Astrocyte (in vitro differentiated cells and primary cell): ENCODE measurements around the gene SMAD7. TPM values are rescaled to one million over a fixed set of nuclear protein-coding genes. Genes with fewer than 3 reads are reported as not detected.

Experiments
- DNase-seq: peaks from one replicate; pipeline ENCODE4 v3.0.0-alpha.2; 2010; ENCODE audit warnings: low read depth
- FAIRE-seq: peaks from 2 replicates; lab custom pipeline; 2011; peaks lifted over from hg19 to GRCh38; lab: Jason Lieb, UNC
- H2AFZ ChIP-seq: 2 replicates; pipeline ENCODE4 v1.6.0; 2012; ENCODE audit warnings: low read depth, low read length, inconsistent platforms
- H3K27ac ChIP-seq: 2 replicates; pipeline ENCODE4 v1.5.1; 2011; ENCODE audit warnings: low read depth, low read length, inconsistent platforms
- H3K27me3 ChIP-seq: 2 replicates; pipeline ENCODE4 v1.6.0; 2011; ENCODE audit warnings: low read length, inconsistent platforms; ENCODE audit not compliant: insufficient read depth
- H3K36me3 ChIP-seq: 2 replicates; pipeline ENCODE4 v1.5.1; 2011; ENCODE audit warnings: low read length, inconsistent platforms; ENCODE audit not compliant: insufficient read depth
- H3K4me1 ChIP-seq: 2 replicates; pipeline ENCODE4 v1.5.1; 2011; ENCODE audit warnings: low read length, inconsistent platforms; ENCODE audit not compliant: insufficient read depth
- H3K4me2 ChIP-seq: 2 replicates; pipeline ENCODE4 v1.6.0; 2012; ENCODE audit warnings: low read length, inconsistent platforms
- H3K4me3 ChIP-seq: 2 replicates; pipeline ENCODE4 v1.5.1; 2011; ENCODE audit warnings: low read depth, mild to moderate bottlenecking, low read length, inconsistent platforms; ENCODE audit not compliant: insufficient read depth
- H3K79me2 ChIP-seq: 2 replicates; pipeline ENCODE4 v1.6.0; 2012; ENCODE audit warnings: mild to moderate bottlenecking, low read length, inconsistent platforms; ENCODE audit not compliant: insufficient read depth
- H3K9ac ChIP-seq: 2 replicates; pipeline ENCODE4 v1.6.0; 2012; ENCODE audit warnings: mild to moderate bottlenecking, low read length, inconsistent platforms
- H3K9me3 ChIP-seq: 2 replicates; pipeline ENCODE4 v1.5.1; 2012; ENCODE audit warnings: low read depth, mild to moderate bottlenecking, low read length, inconsistent platforms; ENCODE audit not compliant: insufficient read depth
- H4K20me1 ChIP-seq: 2 replicates; pipeline ENCODE4 v1.6.0; 2012; ENCODE audit warnings: low read length, inconsistent platforms; ENCODE audit not compliant: insufficient read depth
- H3K27ac Mint-ChIP-seq: one replicate; pipeline ENCODE4 v1.8.0; 2021; ENCODE audit warnings: mild to moderate bottlenecking, mixed read lengths; ENCODE audit not compliant: unreplicated experiment
- H3K27me3 Mint-ChIP-seq: one replicate; pipeline ENCODE4 v1.8.0; 2021; ENCODE audit warnings: low read depth, mixed read lengths; ENCODE audit not compliant: unreplicated experiment
- H3K36me3 Mint-ChIP-seq: one replicate; pipeline ENCODE4 v1.8.0; 2021; ENCODE audit warnings: low read depth, mixed read lengths; ENCODE audit not compliant: unreplicated experiment
- H3K4me1 Mint-ChIP-seq: one replicate; pipeline ENCODE4 v1.8.0; 2021; ENCODE audit warnings: low read depth, mixed read lengths; ENCODE audit not compliant: unreplicated experiment
- H3K4me3 Mint-ChIP-seq: one replicate; pipeline ENCODE4 v1.8.0; 2021; ENCODE audit warnings: mild to moderate bottlenecking, moderate library complexity, mixed read lengths; ENCODE audit not compliant: unreplicated experiment
- H3K9me3 Mint-ChIP-seq: one replicate; pipeline ENCODE4 v1.8.0; 2021; ENCODE audit warnings: mild to moderate bottlenecking, mixed read lengths; ENCODE audit not compliant: unreplicated experiment
- EZH2 ChIP-seq: IDR thresholded peaks from 2 replicates; pipeline ENCODE4 v1.6.1; 2012; ENCODE audit warnings: mild to moderate bottlenecking, low read length, inconsistent platforms; ENCODE audit not compliant: insufficient read depth
- total RNA-seq: library from RNA; stranded (reverse); gene quantifications from 2 replicates; pipeline ENCODE4 v1.2.1, GENCODE V29; 2021
- TF ChIP-seq, protein P1 (sequence below): IDR thresholded peaks from 2 replicates; pipeline ENCODE4 v1.5.1; 2011; ENCODE audit warnings: low read depth, mild to moderate bottlenecking, inconsistent platforms, low read length, moderate library complexity; ENCODE audit not compliant: insufficient read depth

Gene SMAD7
- total RNA-seq, 1 donor from 2014 or later: 62.9 TPM

DNA sequence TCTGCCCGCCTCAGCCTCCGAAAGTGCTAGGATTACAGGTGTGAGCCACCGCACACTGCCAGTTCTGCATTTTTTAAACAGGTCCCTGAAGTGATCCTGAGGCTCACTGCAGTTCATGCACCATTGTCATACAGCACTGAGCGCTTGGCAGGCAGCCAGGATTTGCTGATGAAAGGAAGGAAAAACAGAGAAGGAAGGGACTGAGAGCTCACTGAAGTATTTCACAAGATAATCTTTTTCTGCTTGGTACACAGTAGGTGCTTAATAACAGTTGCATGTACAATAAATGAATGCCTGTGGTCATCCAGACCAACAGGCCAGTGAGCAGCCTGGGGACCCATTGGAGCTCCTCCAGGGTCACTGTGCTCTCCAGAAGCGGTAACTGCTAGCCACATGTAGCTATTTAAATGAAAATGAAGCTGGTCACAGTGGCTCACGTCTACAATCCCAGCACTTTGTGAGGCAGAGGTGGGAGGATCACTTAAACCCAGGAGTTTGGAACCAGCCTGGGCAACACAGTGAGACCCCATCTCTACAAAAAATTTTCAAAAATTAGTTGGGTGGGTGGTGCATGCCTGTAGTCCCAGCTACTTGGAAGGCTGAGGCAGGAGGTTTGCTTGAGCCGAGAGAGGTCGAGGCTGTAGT is 33.1 kb upstream of the SMAD7 start:
- H3K9me3 ChIP-seq: no peaks in the 10 kb centered on the region
- Mint-ChIP-seq H3K36me3 (no peaks in the 10 kb centered on the region), H3K27me3 (no peaks in the 10 kb centered on the region), H3K27ac (peak overlapping the region; percentile 66), H3K4me1 (peaks cover 45% of the 10 kb centered on the region), H3K4me3 (no peak overlapping the region), H3K9me3 (peaks cover 5% of the 10 kb centered on the region)
- TF ChIP-seq, protein P1, sequence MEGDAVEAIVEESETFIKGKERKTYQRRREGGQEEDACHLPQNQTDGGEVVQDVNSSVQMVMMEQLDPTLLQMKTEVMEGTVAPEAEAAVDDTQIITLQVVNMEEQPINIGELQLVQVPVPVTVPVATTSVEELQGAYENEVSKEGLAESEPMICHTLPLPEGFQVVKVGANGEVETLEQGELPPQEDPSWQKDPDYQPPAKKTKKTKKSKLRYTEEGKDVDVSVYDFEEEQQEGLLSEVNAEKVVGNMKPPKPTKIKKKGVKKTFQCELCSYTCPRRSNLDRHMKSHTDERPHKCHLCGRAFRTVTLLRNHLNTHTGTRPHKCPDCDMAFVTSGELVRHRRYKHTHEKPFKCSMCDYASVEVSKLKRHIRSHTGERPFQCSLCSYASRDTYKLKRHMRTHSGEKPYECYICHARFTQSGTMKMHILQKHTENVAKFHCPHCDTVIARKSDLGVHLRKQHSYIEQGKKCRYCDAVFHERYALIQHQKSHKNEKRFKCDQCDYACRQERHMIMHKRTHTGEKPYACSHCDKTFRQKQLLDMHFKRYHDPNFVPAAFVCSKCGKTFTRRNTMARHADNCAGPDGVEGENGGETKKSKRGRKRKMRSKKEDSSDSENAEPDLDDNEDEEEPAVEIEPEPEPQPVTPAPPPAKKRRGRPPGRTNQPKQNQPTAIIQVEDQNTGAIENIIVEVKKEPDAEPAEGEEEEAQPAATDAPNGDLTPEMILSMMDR: no peak
- TF ChIP-seq EZH2: no peak
- no peak overlapping the region for H3K4me3 ChIP-seq
- no peaks in the 10 kb centered on the region for H3K79me2 ChIP-seq
- no peaks in the 10 kb centered on the region for H4K20me1 ChIP-seq
- H3K9ac ChIP-seq: no peak overlapping the region
- H3K27me3 ChIP-seq: no peaks in the 10 kb centered on the region
- DNase-seq (no peak), FAIRE-seq (no peak)
- no peak overlapping the region for H2AFZ ChIP-seq
- no peak overlapping the region for H3K27ac ChIP-seq
- peaks cover 12% of the 10 kb centered on the region for H3K4me1 ChIP-seq
- no peaks in the 10 kb centered on the region for H3K36me3 ChIP-seq
- H3K4me2 ChIP-seq: no peak overlapping the region

DNA sequence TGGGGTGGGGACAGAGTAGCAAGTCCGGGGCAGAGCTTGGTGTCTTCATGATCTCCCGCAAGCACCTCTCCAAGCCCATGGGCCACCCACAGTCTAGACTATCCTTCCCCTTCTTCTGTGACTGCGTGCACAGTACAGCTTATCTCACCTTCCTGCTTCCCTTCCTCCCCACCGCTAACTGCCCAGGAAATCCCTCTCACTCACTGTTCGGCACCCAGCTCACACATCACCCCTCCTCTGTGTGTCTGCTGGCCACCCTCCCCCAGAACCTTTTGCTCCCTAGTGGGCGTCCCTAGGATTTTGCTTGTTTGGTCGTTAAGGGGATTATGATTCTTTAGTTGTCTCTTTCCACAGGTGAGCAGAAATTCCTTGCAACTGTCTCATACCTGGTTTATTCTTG is 31.5 kb upstream of the SMAD7 start:
- DNase-seq: no peak
- TF ChIP-seq, protein P1: no peak
- no peak for TF ChIP-seq EZH2
- no peak overlapping the region for H3K4me3 Mint-ChIP-seq
- peaks cover 43% of the 10 kb centered on the region for H3K4me1 Mint-ChIP-seq
- no peak for FAIRE-seq
- Histone ChIP-seq H3K79me2 (no peaks in the 10 kb centered on the region), H3K9ac (no peak overlapping the region), H3K9me3 (no peaks in the 10 kb centered on the region), H4K20me1 (no peaks in the 10 kb centered on the region), H3K27ac (no peak overlapping the region), H2AFZ (no peak overlapping the region), H3K27me3 (no peaks in the 10 kb centered on the region), H3K4me1 (peaks cover 12% of the 10 kb centered on the region), H3K4me2 (no peak overlapping the region), H3K4me3 (no peak overlapping the region), H3K36me3 (no peaks in the 10 kb centered on the region)
- peaks cover 5% of the 10 kb centered on the region for H3K9me3 Mint-ChIP-seq
- no peaks in the 10 kb centered on the region for H3K27me3 Mint-ChIP-seq
- H3K36me3 Mint-ChIP-seq: no peaks in the 10 kb centered on the region
- H3K27ac Mint-ChIP-seq: no peak overlapping the region
